Suppressor macrophage (primary cell): Measurements from ENCODE around the gene BSG.

Source experiments
- DNase-seq, 4 experiments: peaks; one replicate each; pipeline ENCODE4 v3.0.0-alpha.2; 2020 to 2022

Gene BSG

GRCh38 chr19:540867-541637 lies 31.3 kb upstream of the BSG start:
- no peak for DNase-seq

- no peak for DNase-seq
These were observed 30.7 kb upstream of the BSG start for GRCh38 chr19:541699-542098.

- DNase-seq = no peak
These were observed 30.1 kb upstream of the BSG start for GRCh38 chr19:542173-542866.

- no peak for DNase-seq
These were observed 28.3 kb upstream of the BSG start, which contains the start of gene GZMM for GRCh38 chr19:543910-544608. Gene GZMM (plus strand): TSS chr19:544053. CDS start chr19:544072, 19 bp downstream.

- no peak for DNase-seq
These were observed 25.3 kb upstream of the BSG start for GRCh38 chr19:547117-547516.

GRCh38 chr19:547836-548720 lies 24.3 kb upstream of the BSG start:
- DNase-seq = no peak

- DNase-seq = no peak
These were observed 23.2 kb upstream of the BSG start for GRCh38 chr19:548886-549830.

GRCh38 chr19:554817-555216 lies 17.6 kb upstream of the BSG start:
- no peak for DNase-seq

- DNase-seq = no peak
These were observed 17.0 kb upstream of the BSG start for GRCh38 chr19:555474-555808.

- DNase-seq = peak in 1 of 4 experiments; percentile 8
These were observed 15.6 kb upstream of the BSG start for GRCh38 chr19:556611-557382.

GRCh38 chr19:558770-559439 lies 13.5 kb upstream of the BSG start:
- peak in 1 of 4 experiments; percentile 2 for DNase-seq

- DNase-seq = peak in 2 of 4 experiments; percentile 60 to 65
These were observed 12.3 kb upstream of the BSG start for GRCh38 chr19:560121-560520.

GRCh38 chr19:566403-566802 lies 6.0 kb upstream of the BSG start:
- DNase-seq = peak; percentile 71 to 92 (median 81)

- DNase-seq = peak in 1 of 4 experiments; percentile 1
These were observed 5.6 kb upstream of the BSG start for GRCh38 chr19:566844-567243.

- peak in 2 of 4 experiments; percentile 34 to 45 for DNase-seq
These were observed 5.0 kb upstream of the BSG start for GRCh38 chr19:567296-567900.

GRCh38 chr19:570251-570686 lies 2.1 kb upstream of the BSG start:
- peak in 3 of 4 experiments; percentile 30 to 52 (median 42) for DNase-seq

GRCh38 chr19:570937-571565 lies 1.3 kb upstream of the BSG start:
- DNase-seq = peak; percentile 75 to 85 (median 84)

GRCh38 chr19:571566-571974 lies 826 bp upstream of the BSG start:
- DNase-seq = peak in 3 of 4 experiments; percentile 52 to 57 (median 55)
